GM12801 (cell line): ENCODE measurements around the gene RGS7.

Source experiments
- CTCF ChIP-seq: IDR thresholded peaks from one replicate; pipeline ENCODE4 v1.5.1; 2011; ENCODE audit warnings: control low read depth; ENCODE audit not compliant: insufficient read length; ENCODE audit errors: extremely low read depth

RGS7 gene

GRCh38 chr1:241310451-241310850, 46.6 kb downstream of the RGS7 start:
- TF ChIP-seq CTCF, result no peak

GRCh38 chr1:241309651-241310050, 47.4 kb downstream of the RGS7 start:
- TF ChIP-seq CTCF, result no peak

GRCh38 chr1:241308471-241308870, 48.5 kb downstream of the RGS7 start:
- TF ChIP-seq CTCF, result no peak

- TF ChIP-seq CTCF, result no peak
These were observed 49.0 kb downstream of the RGS7 start for GRCh38 chr1:241308011-241308410.

GRCh38 chr1:241306125-241306790, 50.7 kb downstream of the RGS7 start:
- no peak for TF ChIP-seq CTCF

GRCh38 chr1:241299347-241299746, 57.7 kb downstream of the RGS7 start:
- TF ChIP-seq CTCF, result no peak

- TF ChIP-seq CTCF, result no peak
These were observed 64.0 kb downstream of the RGS7 start for GRCh38 chr1:241292973-241293372.
